ENCODE measurements around the gene FGFRL1.

FGFRL1 gene

GRCh38 chr4:1075809-1076699, 64.6 kb downstream of the FGFRL1 start:
- DNase-seq (ENCODE audit: low read depth) = no peak
